HG02938 (cell line): Measurements from ENCODE around the gene SCN4A.
"Not testable (repeated sequence)": the region's sequence is repeated elsewhere in the genome, so short reads cannot be mapped to it uniquely, and the experiment has no call there.

ENCODE experiments used
- ATAC-seq: cut with Tn5 transposase; IDR thresholded peaks from one replicate; pipeline ENCODE4 v1.9.1; 2021; ENCODE audit warnings: mild to moderate bottlenecking, moderate library complexity; ENCODE audit not compliant: unreplicated experiment

SCN4A gene

DNA sequence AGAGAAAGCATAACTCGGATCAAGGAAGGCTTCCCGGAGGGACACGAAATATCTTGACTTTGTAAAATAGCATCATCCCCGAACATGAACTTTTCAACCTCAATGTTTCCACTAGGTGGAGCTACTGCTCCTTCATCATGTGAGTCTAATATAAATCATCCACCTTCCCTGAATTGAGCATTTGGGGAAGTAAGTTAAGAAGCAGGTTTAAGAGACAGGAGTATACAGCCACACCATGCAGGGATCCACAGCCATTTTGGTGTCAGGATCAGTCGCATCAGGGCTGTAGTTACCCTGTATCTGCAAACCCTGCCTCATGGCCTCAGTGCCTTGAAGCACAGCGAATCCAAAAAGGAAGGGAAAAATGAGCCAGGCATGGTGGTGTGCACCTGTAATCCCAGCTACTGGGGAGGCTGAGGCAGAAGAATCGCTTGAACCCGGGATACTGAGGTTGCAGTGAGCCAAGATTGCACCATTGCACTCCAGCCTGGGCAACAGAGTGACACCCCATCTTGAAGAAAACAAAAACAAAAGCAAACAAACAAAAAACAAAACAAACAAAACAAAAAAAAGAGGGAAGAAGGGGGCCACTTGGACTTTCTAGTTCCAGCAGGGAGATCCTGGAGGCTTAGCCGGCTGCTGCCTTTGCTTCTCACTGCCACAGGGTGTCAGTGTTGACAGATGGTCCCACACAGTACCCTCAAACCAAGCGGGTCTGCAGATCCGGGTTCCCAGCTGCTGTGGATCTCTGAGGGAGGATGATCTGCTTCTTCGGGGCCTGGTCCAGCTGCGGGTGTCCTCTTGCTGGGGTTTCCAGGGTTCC lies 83.5 kb downstream of the SCN4A start:
- not testable (repeated sequence) for ATAC-seq
